IPS-20b (cell line): ENCODE results near the gene CLK2.
"Not testable (repeated sequence)": the region's sequence is repeated elsewhere in the genome, so short reads cannot be mapped to it uniquely, and the experiment has no call there.

Experiments used
- H3K27ac ChIP-seq: one replicate; pipeline ENCODE4 v1.5.1; 2013; ENCODE audit warnings: low read length
- H3K27me3 ChIP-seq: 2 replicates; pipeline ENCODE4 v1.6.1; 2013; ENCODE audit warnings: mild to moderate bottlenecking, low read length, inconsistent platforms; ENCODE audit not compliant: insufficient read depth
- H3K36me3 ChIP-seq: 2 replicates; pipeline ENCODE4 v1.6.1; 2013; ENCODE audit warnings: low read depth, mild to moderate bottlenecking, inconsistent platforms, low read length, moderate library complexity; ENCODE audit not compliant: insufficient read depth
- H3K4me1 ChIP-seq: 2 replicates; pipeline ENCODE4 v1.6.1; 2013; ENCODE audit warnings: mild to moderate bottlenecking, control low read depth, inconsistent platforms, low read length, moderate library complexity; ENCODE audit not compliant: insufficient read depth
- H3K4me3 ChIP-seq: 2 replicates; pipeline ENCODE4 v1.5.1; 2013; ENCODE audit warnings: mild to moderate bottlenecking, low read length, inconsistent platforms
- H3K9ac ChIP-seq: 2 replicates; pipeline ENCODE4 v1.6.1; 2013; ENCODE audit warnings: low read depth, mild to moderate bottlenecking, inconsistent platforms, low read length, moderate library complexity
- H3K9me3 ChIP-seq: 2 replicates; pipeline ENCODE4 v1.6.1; 2013; ENCODE audit warnings: mild to moderate bottlenecking, low read depth, low read length, inconsistent platforms; ENCODE audit not compliant: insufficient read depth

CLK2 gene

DNA sequence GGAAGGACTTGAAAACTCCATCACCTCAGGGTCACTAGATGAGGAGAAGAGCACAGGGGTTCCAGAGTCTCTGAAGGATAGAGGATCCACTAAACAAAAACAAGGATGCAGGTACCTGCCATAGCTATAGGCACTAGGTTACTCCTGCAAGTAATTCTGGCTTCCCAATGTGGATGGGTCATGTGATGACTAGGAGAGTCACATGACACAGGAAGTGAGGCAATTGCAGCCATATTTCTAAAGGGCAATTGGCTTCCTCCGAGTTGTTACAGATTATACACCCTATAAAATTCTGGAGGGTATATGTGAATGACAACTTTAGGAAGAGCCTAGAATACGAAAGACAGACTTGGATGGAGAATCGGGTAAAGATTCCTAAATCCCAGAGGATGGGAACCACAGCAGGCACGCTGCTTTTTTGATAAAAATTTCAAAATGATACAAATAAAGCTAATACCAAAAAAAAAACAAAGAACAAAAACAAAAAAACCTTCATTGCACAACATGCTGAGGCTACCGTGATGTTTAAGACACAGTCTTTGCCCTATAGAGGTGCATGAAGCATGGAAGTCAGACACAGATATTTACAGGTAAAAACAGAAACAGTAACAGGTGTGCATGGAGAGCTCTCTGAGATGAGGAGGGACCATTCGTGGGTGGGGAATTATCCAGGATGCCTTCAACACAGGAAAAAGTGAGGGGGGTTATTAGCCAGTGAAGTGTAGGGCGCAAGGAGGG lies 54.3 kb downstream of the CLK2 start:
- H3K9ac ChIP-seq = no peak overlapping the region
- no peaks in the 10 kb centered on the region; the same call in none of the 2 replicates for H3K4me1 ChIP-seq
- no peaks in the 10 kb centered on the region for H3K27me3 ChIP-seq
- 0 out of 2 replicates have a peak overlapping the region, but pooled peaks have one; percentile 6 for H3K4me3 ChIP-seq
- H3K27ac ChIP-seq = no peak overlapping the region
- peaks cover 4% of the 10 kb centered on the region; the same call in 1 of the 2 replicates for H3K36me3 ChIP-seq
- H3K9me3 ChIP-seq = no peaks in the 10 kb centered on the region

DNA sequence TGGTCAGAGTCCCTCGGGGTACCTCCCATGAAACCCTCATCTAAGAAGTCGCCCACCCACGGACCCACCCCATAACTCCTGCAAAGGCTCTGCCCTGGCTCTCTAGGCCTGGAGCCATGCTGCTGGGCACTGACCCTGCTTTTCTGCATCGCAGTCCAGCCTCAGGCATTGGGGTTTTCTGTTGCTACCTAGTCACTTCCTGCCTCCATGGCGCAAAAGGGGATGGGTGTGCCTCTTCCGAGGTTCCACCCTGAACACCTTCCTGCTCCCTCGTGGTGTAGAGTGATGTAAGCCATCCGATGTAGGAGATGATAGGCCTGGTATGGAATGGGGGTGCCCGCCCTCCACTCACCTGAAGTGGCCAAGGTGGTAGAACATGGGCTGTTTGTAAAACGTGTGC lies 58.6 kb downstream of the CLK2 start:
- not testable (repeated sequence) for H3K4me3 ChIP-seq, H3K27me3 ChIP-seq, H3K9me3 ChIP-seq, H3K4me1 ChIP-seq, H3K36me3 ChIP-seq, H3K27ac ChIP-seq, H3K9ac ChIP-seq
